ENCODE data around the gene LYST. TPM values are rescaled to one million over a fixed set of nuclear protein-coding genes. Genes with fewer than 3 reads are reported as not detected.
"Not testable (repeated sequence)": the region's sequence is repeated elsewhere in the genome, so short reads cannot be mapped to it uniquely, and the experiment has no call there.

LYST gene
- total RNA-seq, 1 experiment from 2014 or later: 7.0 TPM

DNA sequence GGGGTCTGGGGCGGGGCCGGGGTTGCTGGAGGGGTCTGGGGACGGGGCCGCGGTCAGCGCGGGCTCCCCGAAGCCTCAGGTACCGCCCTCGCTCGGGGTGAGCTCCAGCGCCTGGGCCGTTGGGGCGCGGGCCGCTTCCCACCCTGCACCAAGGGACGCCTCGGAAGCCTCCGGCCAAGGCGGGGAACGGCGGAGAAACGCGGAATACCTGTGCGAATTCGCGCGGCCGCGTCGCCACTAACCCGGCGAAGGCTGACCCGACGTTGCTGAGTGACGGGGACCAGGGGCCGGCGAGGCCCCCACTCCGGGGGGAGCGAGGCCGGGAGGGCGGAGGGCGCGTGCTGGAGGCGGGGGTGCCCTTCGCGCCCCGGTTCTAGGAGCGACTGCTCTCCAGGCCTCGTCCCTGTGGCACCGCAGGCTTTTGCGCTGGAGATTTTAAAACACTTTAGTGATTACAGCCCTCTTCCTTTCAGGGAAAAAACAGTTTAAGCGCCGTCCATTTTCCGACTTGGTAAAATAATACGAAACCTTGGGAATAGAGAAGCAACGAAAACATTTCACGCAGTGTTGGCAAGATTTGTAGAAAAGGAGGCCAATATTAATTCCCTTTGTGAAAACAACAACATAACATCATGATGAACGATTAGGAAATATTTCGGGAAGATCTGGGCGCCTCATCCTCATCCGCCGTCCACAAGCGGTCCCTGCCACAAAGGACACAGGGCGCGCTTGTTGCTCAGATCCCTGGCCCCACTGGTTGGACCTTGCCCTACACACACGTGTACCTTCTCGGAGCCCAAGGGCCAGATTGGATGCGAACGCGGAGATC is 216.2 kb downstream of the LYST start:
- DNase-seq: no peak
- H3K27me3 ChIP-seq: peaks cover 3% of the 10 kb centered on the region; the same call in 1 of the 2 replicates

DNA sequence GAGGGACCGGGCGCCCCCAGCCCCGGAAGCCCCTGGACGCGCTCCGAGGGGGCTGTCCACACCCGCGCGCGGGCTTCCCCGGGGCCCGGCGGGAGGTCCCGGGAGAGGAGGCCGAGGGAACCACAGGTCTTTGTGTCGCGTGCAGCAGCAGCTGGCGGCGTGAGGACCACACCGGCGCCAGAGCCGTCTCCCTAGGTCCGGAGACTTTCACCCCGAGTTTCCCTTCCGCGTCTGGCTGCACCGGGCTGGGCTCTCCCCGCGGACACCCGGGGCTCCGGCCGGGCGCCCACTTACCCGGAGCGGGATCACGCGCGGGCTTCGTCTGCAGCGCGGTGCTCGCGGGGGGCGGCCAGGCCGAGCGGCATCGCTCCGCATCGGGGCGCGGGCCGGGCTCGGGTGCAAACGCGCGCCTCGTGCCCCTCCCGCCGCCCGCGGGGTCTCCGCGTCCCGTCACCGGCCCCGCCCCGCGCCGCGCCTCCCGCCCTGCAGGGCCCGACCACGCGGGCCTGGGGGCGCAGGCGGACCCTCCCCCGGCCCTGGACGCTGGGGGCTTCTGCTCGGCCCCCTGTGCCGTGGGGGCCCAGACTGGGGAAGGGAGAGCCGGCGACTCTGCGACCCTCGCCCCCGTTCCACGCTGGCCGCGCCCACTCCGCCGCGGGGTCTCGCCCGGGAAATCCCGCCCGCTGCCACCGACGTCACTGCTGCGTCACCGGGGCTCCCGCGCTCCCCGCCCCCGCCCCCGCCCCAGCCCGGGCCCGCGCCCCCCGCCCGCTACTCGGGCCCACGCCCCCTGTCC is 217.1 kb downstream of the LYST start, which contains the start of gene GNG4:
GNG4 (minus strand) TSS at position 417 of the 796 bp plus-strand sequence. CDS start 65,946 bp downstream, outside the sequence.
- Histone ChIP-seq H3K36me3 (no peaks in the 10 kb centered on the region), H3K27me3 (peaks cover 3% of the 10 kb centered on the region; the same call in 1 of the 2 replicates), H3K4me3 (peak within 1 kb of the TSS; percentile 52), H3K9me3 (no peaks in the 10 kb centered on the region)
- peak; percentile 36 for DNase-seq

More for the DNA sequence above, 216.2 kb downstream of the LYST start:
- Histone ChIP-seq H3K36me3 (no peaks in the 10 kb centered on the region), H3K4me3 (peak overlapping the region; percentile 31), H3K9me3 (no peaks in the 10 kb centered on the region)

DNA sequence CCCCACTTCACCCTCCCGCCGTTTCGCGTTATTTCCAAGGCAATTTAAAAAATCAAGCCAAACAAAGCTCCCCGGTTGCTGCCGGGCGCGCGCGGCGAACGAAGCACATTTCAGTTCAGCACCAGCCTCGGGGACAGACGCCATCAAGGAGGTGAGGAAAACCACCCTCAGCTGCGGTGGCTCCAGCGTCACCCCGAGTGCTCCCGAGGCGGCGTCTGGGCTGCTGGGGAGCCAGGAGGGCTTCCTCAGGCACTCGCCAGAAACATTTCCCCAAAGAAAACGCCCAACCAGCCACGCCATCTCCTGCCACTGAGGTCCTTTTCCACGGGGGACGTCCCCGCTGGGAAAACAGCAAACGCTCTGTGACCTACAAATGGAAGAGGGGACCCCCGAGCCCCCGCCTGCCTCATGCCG is 217.7 kb downstream of the LYST start:
- no peaks in the 10 kb centered on the region for H3K36me3 ChIP-seq
- H3K9me3 ChIP-seq: no peaks in the 10 kb centered on the region
- H3K27me3 ChIP-seq: peaks cover 3% of the 10 kb centered on the region; the same call in 1 of the 2 replicates
- peak overlapping the region; percentile 52 for H3K4me3 ChIP-seq
- peak; percentile 41 for DNase-seq

DNA sequence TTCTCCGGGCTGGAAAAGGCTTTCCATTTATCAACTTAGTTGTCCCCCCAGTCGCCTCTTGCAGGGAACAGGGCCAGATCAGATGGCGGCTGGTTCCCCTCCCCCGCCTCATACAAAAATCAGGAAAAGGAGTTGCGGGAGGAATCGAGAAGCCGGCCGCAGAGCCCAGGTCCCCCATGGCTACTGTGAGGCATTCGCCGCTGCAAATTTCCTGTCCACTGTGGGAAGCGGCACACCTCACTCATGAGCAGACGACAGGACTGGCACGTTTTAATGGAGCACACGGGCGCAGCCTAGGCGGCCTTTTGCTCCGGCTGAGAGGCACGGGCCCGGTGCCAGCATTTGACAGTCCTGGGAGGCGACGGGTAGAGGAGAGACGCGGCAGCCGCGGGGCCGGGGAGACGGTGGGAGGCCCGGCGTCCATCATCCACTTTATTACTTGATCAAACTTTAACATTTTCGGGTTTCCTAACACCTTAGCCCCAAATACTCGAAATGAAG is 218.2 kb downstream of the LYST start:
- H3K27me3 ChIP-seq: peaks cover 3% of the 10 kb centered on the region; the same call in 1 of the 2 replicates
- no peak overlapping the region; the same call in 1 of the 2 replicates for H3K4me3 ChIP-seq
- no peaks in the 10 kb centered on the region for H3K9me3 ChIP-seq
- no peak for DNase-seq
- no peaks in the 10 kb centered on the region for H3K36me3 ChIP-seq

DNA sequence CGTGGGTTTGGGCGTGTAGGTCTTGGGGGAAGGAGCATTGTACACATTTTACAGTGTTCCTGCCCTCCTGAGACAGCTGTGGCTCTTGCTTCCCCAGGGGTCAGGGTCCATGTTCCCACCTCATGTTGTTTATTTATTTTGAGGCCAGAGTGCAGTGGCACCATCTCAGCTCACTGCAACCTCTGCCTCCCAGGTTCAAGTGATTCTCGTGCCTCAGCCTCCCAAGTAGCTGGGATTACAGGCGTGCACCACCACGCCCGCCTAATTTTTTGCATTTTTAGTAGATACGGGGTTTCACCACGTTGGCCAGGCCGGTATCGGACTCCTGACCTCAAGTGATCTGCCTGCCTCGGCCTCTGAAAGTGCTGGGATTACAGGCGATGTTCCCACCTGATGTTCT is 219.2 kb downstream of the LYST start:
- not testable (repeated sequence) for H3K4me3 ChIP-seq, H3K9me3 ChIP-seq, DNase-seq, H3K36me3 ChIP-seq, H3K27me3 ChIP-seq

DNA sequence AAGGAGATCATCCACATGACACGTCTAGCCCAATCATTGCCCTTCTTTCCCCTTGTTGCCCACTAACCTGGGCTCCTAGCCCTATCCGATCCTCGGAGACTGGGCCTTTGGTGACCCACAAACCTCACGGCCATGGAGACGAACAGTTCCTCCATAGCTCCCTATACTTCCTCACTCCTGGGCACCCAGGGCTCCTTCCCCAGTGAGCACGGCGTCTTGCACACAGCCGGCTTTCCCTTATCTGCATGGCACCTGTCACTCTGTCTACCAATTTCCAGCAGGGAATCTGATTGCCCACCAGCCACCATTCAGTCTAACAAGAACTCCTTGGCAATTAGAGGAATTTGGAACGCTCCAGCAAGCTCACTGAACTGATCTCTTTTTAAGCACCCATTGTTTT is 220.2 kb downstream of the LYST start:
- H3K4me3 ChIP-seq: no peak overlapping the region
- H3K36me3 ChIP-seq: no peaks in the 10 kb centered on the region
- H3K9me3 ChIP-seq: no peaks in the 10 kb centered on the region
- DNase-seq: no peak
- peaks cover 3% of the 10 kb centered on the region; the same call in 1 of the 2 replicates for H3K27me3 ChIP-seq

DNA sequence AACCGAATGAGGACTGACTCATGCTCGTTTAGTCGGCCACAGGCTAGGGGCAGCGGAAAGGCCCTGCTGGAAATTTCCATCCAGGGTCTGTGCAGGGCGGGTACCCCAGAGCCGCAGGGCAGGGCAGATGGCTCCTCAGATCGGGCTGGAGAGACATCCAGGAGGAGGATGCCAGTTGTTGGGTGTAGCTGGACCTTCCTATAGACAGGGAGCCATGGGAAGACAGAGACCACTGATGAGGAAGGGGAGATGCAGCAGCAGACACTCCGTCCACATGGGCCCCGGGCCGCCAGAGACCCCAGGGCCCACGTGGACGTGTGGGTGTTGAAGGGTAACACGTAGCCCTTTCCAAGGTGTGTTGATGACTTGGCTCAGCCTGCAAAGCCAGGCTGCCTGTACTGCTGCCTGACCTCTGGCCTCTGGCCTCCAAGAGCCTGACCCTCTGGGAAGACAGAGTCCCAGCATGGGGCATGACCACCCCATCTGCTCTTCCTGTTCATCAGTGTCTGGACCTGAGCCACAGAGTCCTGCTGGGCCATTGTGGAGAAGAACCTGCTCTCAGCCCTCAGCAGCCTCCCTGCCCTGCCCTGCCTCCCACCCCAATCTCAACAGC is 221.9 kb downstream of the LYST start:
- Histone ChIP-seq H3K4me3 (no peak overlapping the region), H3K36me3 (no peaks in the 10 kb centered on the region), H3K27me3 (no peaks in the 10 kb centered on the region), H3K9me3 (no peaks in the 10 kb centered on the region)
- no peak for DNase-seq

DNA sequence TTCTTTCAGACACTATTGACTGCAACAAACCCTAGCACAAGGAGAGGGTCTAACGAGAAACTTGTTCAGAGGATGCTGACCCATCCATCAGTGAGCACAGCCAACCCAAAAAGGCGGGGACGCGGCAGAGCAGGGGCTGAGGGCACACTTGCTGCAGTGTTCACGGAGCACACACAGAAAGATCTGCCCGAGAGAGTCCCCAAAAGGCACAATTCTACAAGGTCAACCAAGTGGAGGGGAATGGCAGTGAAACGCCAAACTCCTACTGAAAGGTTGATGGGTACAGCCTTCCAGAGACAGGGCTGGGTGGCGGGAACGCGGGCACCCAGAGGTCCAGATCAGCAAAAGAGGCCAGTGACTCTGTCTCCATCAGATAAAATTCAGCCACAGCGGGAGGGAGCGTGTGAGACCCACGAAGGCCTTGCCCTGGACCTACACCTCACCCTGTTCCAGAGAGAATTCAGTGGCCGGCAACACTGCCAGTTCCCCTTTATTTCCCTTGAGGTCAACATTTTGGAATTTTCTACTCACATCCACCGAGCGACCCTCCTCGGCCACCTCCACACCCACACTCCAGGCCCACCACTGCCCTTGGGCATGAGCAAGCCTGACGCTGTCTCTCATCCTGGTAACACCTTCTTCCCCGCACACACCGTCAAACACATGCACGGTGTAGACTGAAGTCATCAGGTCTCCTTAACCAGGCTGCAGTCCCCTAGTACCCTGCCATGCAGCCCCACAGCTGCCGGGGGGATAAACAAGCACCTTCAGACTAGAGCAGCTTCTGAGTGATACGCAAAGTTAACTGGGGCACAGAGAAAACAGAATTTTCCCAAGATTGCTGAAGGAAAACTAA is 222.6 kb downstream of the LYST start:
- no peak for DNase-seq
- H3K9me3 ChIP-seq: no peaks in the 10 kb centered on the region
- H3K36me3 ChIP-seq: no peaks in the 10 kb centered on the region
- H3K27me3 ChIP-seq: no peaks in the 10 kb centered on the region
- no peak overlapping the region for H3K4me3 ChIP-seq

DNA sequence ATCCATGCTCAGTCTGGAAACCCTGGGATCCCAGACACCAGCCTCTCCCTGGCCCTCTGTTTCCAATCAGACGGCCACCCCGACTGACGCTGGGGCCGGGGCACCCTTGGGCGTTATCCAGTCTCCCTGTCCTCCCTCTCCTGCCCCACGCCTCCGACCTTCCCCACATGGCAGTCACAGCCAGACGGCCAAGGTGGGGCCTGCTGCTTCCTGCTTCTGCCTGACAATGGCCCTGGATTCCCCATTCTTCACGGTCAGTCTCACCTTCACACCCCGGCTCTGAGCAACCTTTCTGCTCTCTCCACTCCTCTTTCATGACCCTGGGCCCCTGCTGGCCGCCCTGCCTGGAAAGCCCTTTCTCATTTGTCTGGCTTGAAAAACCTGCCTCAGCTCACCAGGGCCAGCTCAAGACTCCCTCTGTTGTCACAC is 223.7 kb downstream of the LYST start:
- Histone ChIP-seq H3K27me3 (no peaks in the 10 kb centered on the region), H3K4me3 (no peak overlapping the region), H3K36me3 (no peaks in the 10 kb centered on the region), H3K9me3 (no peaks in the 10 kb centered on the region)
- no peak for DNase-seq

DNA sequence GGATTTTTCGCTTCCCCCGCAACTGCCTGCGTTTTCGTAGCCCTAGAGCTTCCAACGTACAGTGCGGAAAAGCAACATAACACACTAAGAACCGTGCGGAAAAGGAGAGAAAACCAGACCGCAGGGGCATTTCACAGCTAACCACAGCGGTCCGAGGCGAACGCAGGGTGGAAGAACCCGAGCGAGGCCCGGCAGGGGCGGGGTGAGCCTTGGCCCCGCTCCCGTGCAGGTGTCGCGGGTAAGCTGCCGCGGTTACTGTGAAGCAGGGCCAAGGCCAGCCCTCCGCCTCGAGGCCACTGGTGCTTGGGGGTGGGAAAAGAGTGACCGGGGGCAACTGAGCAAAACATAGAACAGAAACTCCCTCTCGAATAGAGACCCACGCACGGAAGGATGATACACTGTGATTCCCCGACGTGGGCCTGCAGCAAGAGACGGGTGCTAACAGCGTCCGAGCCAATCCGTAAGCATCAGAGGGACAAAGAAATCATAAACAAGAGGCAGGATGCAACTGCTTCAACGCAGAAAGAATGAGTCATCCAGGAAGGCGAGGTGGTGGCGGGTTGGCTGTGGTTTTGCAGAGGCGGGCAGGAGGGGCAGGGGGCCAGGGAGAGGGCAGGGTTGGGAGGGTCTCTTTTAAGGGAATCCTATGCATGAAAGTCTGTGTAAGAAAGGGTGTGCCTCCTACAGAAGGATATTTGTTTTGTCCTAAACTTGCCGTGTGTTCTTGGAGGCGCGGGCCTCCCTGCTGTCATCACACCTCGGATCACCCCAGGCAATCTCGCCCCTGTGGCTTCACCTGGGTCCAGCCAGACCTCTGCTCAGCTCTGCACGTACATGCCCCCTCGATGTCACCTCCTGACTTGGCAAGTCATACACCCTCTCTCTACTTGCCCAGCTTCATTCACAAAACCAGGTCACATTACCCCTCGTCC is 224.4 kb downstream of the LYST start:
- no peak overlapping the region for H3K4me3 ChIP-seq
- H3K27me3 ChIP-seq: no peaks in the 10 kb centered on the region
- DNase-seq: peak; percentile 33
- H3K9me3 ChIP-seq: no peaks in the 10 kb centered on the region
- H3K36me3 ChIP-seq: no peaks in the 10 kb centered on the region

DNA sequence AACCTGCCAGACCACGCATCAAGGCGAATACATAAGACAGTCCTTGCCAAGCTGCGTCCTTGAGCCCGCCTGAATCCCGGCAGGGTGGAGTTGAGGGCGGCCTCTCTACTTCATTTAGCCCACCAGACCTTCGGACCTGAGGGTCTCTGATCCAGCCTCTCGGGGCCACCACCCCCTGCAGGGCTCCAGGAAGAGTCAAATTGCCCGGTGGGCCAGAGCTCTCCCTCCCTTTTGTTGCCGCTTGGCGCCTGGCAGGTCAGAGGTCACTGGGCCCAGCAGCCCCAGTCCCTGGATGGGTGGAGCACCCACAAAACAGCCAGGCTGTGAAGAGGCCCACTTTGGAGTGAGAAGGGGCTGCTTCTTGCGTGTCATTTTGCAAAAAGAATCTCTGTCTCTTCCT is 226.1 kb downstream of the LYST start:
- H3K9me3 ChIP-seq: no peaks in the 10 kb centered on the region
- H3K27me3 ChIP-seq: no peaks in the 10 kb centered on the region

DNA sequence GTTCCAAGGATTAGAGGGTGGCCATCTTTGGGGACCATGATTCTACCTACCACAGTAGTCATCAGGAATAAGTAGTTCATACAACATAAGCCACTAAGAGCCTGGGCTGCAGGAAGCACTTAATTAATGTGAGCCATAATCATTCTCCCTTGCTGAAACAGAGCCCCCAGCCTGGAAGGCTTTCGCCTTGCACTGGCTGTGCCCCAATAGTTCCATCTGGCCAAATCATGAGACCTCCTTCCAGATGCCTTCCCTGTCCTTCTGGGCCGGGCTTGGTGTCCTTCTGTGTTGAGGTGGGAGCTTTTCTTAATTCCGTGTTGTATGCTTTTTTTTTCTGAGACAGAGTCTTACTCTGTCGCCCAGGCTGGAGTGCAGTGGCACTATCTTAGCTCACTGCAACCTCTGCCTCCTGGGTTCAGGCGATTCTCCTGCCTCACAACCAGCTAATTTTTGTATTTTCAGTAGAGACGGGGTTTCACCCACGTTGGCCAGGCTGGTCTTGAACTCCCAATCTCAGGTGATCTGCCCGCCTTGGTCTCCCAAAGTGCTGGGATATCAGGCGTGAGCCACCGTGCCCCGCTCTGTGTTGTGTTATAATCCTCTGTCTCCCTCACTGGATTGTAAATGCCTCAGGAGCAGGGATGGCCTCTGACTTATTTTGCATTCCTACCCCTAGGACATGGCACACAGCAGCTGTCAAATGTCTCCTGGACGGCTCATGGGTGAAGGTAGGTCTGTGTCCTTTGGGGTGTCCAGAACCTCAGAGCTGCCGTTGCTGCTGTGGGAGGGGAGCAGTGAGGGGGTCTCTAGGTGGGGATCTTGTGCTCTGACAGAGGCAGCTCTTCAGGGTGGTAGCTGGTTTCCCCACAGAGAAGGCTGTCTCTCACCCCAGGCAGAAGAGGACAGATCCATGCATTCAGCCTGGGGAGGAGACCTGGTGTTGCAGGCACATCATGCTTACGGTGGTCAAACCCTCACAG is 227.2 kb downstream of the LYST start:
- no peak overlapping the region for H3K4me3 ChIP-seq
- H3K27me3 ChIP-seq: no peaks in the 10 kb centered on the region
- H3K36me3 ChIP-seq: no peaks in the 10 kb centered on the region
- DNase-seq: no peak
- no peaks in the 10 kb centered on the region for H3K9me3 ChIP-seq

More for the DNA sequence above, 226.1 kb downstream of the LYST start:
- Histone ChIP-seq H3K36me3 (no peaks in the 10 kb centered on the region), H3K4me3 (no peak overlapping the region)
- no peak for DNase-seq

DNA sequence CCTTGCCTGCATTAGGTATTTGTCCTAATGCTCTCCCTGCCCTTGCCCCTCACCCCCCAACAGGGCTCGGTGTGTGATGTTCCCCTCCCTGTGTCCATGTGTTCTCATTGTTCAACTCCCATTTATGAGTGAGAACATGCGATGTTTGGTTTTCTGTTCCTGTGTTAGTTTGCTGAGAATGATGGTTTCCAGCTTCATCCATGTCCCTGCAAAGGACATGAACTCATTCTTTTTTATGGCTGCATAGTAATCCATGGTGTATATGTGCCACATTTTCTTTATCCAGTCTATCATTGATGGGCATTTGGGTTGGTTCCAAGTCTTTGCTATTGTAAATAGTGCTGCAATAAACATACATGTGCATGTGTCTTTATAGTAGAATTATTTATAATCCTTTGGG is 228.1 kb downstream of the LYST start:
- H3K4me3 ChIP-seq, H3K36me3 ChIP-seq, H3K9me3 ChIP-seq, H3K27me3 ChIP-seq, DNase-seq: not testable (repeated sequence)

Measured in MG63 (cell line).